ENCODE results near the gene CNIH3.

GRCh38 chr1:224690576-224690975 lies 74.5 kb downstream of the CNIH3 start:
- TF ChIP-seq POLR2A (IDR thresholded peaks at IDR 0.05; ENCODE audit: extremely low read depth, insufficient read length): no peak
- no peak for TF ChIP-seq CTCF (IDR thresholded peaks at IDR 0.05; ENCODE audit: low read depth, low read length)
- TF ChIP-seq, protein P1, sequence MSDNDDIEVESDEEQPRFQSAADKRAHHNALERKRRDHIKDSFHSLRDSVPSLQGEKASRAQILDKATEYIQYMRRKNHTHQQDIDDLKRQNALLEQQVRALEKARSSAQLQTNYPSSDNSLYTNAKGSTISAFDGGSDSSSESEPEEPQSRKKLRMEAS (IDR thresholded peaks at IDR 0.05; ENCODE audit: low read depth, low read length): no peak
